Measurements from ENCODE around the gene TRMU.

TRMU gene

GRCh38 chr22:46326066-46326680, 9.3 kb upstream of the TRMU start:
- FAIRE-seq = no peak
- TF ChIP-seq POLR2AphosphoS5 (IDR thresholded peaks at IDR 0.05; ENCODE audit: low read depth, low read length) (no peak), POLR2A (IDR thresholded peaks at IDR 0.05; ENCODE audit: low read depth, low read length) (no peak), TAF1 (IDR thresholded peaks at IDR 0.05; ENCODE audit: borderline replicate concordance, low read depth, low read length) (no peak)
- DNase-seq (ENCODE audit: insufficient read length) = no peak

DNA sequence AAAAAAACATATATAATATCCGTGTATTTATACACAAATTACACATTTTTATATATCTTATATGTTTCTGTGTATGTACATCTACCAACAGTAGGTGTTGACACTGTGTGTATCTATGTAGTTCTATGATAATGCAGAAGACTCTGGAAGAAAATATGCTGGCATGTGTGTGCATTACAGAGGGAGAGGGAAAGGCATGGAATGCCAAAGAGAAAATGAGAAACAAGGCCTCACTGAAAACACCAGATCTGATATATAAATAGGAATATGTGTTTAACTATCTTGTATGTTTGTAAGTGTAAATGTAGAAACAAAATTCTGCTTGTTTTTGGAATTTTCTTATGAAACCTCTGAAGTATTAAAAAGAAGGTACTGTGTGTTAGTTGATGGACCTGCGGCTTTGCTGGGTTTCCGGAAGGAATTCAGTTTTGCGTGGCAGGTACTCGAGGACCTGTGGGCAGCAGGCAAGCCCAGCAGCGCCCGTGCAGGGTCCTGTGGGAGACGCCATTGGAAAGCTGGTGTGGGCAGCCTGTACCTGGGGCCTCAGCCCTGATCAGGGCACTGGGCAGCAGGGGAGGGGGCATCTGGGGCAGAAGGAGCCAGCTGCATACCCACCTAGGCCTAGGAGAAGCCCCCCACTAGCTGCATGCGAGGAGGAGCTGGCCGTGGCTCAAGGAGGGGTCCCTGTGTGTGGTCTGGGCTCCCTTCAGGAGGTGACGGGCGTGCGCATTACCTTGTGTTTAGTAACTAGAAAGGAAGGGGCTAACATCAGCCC, 7.6 kb upstream of the TRMU start:
- FAIRE-seq (no peak), DNase-seq (ENCODE audit: insufficient read length) (no peak)
- TF ChIP-seq TAF1 (IDR thresholded peaks at IDR 0.05; ENCODE audit: borderline replicate concordance, low read depth, low read length) (no peak), POLR2AphosphoS5 (IDR thresholded peaks at IDR 0.05; ENCODE audit: low read depth, low read length) (no peak), POLR2A (IDR thresholded peaks at IDR 0.05; ENCODE audit: low read depth, low read length) (no peak)

DNA sequence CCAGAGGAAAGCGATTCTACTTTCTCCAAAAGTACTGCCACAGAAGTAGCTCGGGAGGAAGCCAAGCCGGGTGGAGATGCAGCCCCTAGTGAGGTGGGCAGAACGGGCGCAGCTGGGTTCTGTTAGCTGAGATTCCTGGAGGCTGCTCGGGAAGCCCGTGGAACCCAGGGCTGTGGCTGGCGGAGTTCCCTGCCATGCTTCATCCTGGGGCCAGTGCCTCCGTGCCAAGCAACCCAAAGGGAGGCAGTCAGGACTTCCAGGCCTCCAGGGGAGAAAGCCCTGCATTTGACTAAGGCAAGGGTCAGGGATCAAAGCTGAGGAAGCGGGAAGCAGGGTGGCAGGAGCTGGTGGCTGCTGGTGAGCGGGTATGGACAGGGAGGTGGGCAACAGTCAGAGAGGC, 6.7 kb upstream of the TRMU start:
- DNase-seq (ENCODE audit: insufficient read length) = no peak
- FAIRE-seq = no peak
- TF ChIP-seq TAF1 (IDR thresholded peaks at IDR 0.05; ENCODE audit: borderline replicate concordance, low read depth, low read length) (no peak), POLR2A (IDR thresholded peaks at IDR 0.05; ENCODE audit: low read depth, low read length) (no peak), POLR2AphosphoS5 (IDR thresholded peaks at IDR 0.05; ENCODE audit: low read depth, low read length) (no peak)

DNA sequence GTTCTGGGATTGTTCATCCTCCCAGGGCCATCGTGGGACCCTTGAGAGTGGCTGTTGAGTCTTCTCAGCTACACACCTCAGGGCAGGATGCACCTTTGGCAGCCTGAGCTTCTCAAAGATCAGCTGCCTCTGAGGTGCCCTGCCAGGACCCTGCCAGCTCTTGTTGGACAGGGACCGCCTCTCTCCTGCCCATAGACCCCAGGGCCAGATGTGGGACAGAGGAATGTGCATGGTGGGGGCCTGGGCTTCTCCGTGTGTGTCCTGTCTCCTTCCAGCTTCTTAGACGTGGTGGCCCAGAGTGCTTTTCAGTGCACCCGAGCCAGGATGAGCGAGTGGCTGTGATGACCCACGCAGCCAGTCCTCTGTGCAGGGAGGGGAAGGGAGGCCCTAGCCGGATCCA, 5.9 kb upstream of the TRMU start:
- TF ChIP-seq POLR2A (IDR thresholded peaks at IDR 0.05; ENCODE audit: low read depth, low read length) = no peak
- no peak for TF ChIP-seq TAF1 (IDR thresholded peaks at IDR 0.05; ENCODE audit: borderline replicate concordance, low read depth, low read length)
- TF ChIP-seq POLR2AphosphoS5 (IDR thresholded peaks at IDR 0.05; ENCODE audit: low read depth, low read length) = no peak
- DNase-seq (ENCODE audit: insufficient read length) = no peak
- no peak for FAIRE-seq

DNA sequence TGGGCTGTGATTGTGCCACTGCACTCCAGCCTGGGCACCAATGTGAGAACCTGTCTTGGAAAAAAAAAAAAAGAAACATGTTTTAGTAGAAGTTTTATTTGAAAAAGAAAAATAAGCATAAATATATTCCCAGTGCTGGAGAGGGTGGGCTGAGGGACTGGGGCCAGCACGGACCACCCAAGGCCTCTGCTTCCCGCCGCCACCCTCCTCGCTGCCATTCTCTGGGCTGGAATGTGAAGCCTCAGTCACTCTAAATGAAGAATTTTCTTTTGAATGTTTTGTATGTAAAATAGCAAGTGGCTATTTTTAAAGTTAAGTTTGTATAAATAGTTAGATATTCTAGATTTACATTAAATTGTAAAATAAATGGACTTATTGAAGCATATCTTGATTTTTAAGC, 5.1 kb upstream of the TRMU start:
- no peak for FAIRE-seq
- no peak for DNase-seq (ENCODE audit: insufficient read length)
- TF ChIP-seq POLR2A (IDR thresholded peaks at IDR 0.05; ENCODE audit: low read depth, low read length) = no peak
- TF ChIP-seq POLR2AphosphoS5 (IDR thresholded peaks at IDR 0.05; ENCODE audit: low read depth, low read length) = no peak
- no peak for TF ChIP-seq TAF1 (IDR thresholded peaks at IDR 0.05; ENCODE audit: borderline replicate concordance, low read depth, low read length)

GRCh38 chr22:46331496-46331895, 4.0 kb upstream of the TRMU start:
- DNase-seq (ENCODE audit: insufficient read length) (no peak), FAIRE-seq (no peak)
- TF ChIP-seq TAF1 (IDR thresholded peaks at IDR 0.05; ENCODE audit: borderline replicate concordance, low read depth, low read length) (no peak), POLR2AphosphoS5 (IDR thresholded peaks at IDR 0.05; ENCODE audit: low read depth, low read length) (no peak), POLR2A (IDR thresholded peaks at IDR 0.05; ENCODE audit: low read depth, low read length) (no peak)

DNA sequence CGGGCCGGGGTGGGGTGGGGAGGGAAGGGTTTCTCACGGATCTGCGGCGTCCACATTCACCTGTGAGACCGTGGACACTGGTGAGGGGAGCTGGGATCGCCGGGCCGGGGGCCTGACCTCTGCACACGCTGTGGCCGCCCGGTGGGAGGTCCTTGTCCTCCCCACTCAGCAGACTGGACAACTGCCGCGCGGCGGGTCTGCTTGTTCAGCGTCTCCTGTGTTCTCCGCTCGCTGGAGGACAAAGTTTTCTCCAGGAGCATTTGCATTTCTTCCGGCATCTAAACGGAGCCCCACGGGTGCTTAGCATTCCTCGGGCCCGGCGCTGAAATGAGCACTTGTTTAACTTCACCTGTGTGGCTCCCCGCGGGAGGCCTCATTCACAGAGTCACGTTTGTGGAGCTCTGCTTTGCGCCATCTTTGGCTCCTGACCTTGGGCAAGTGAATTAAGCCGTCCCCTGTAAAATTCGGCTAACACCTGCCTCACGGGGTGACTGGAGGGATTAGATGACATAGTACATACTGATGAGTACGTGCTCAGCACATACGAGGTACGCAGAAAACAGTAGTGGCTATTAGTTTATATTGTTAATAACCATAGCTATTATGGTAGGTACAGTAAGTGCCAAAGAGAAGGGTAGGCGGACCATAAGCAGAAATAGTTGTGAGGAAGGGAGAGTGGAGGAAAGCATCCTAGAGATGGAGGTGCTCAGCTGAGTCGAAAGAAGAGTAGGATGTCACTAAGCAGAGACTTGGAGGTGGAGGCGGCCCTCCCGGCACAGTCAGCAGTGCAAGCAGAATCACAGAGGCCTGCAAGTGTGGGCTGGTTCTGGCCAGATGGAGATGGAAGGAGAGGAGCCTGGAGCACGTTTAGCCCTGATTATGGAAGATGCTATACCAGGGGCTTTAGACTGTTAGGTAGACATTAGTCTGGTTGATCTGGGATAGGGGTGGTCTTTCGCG, 885 bp downstream of the TRMU start:
- FAIRE-seq (no peak), DNase-seq (ENCODE audit: insufficient read length) (no peak)

GRCh38 chr22:46337870-46338269, 2.4 kb downstream of the TRMU start:
- DNase-seq (ENCODE audit: insufficient read length) (no peak), FAIRE-seq (no peak)
- TF ChIP-seq TAF1 (IDR thresholded peaks at IDR 0.05; ENCODE audit: borderline replicate concordance, low read depth, low read length) (no peak), POLR2A (IDR thresholded peaks at IDR 0.05; ENCODE audit: low read depth, low read length) (no peak), POLR2AphosphoS5 (IDR thresholded peaks at IDR 0.05; ENCODE audit: low read depth, low read length) (no peak)

More for the DNA sequence above, 885 bp downstream of the TRMU start:
- no peak for TF ChIP-seq POLR2AphosphoS5 (IDR thresholded peaks at IDR 0.05; ENCODE audit: low read depth, low read length)
- no peak for TF ChIP-seq TAF1 (IDR thresholded peaks at IDR 0.05; ENCODE audit: borderline replicate concordance, low read depth, low read length)
- no peak for TF ChIP-seq POLR2A (IDR thresholded peaks at IDR 0.05; ENCODE audit: low read depth, low read length)

GRCh38 chr22:46338636-46339035, 3.1 kb downstream of the TRMU start:
- TF ChIP-seq POLR2AphosphoS5 (IDR thresholded peaks at IDR 0.05; ENCODE audit: low read depth, low read length) (no peak), TAF1 (IDR thresholded peaks at IDR 0.05; ENCODE audit: borderline replicate concordance, low read depth, low read length) (no peak), POLR2A (IDR thresholded peaks at IDR 0.05; ENCODE audit: low read depth, low read length) (no peak)
- FAIRE-seq (no peak), DNase-seq (ENCODE audit: insufficient read length) (no peak)

GRCh38 chr22:46339956-46340355, 4.4 kb downstream of the TRMU start:
- TF ChIP-seq POLR2A (IDR thresholded peaks at IDR 0.05; ENCODE audit: low read depth, low read length) (no peak), POLR2AphosphoS5 (IDR thresholded peaks at IDR 0.05; ENCODE audit: low read depth, low read length) (no peak), TAF1 (IDR thresholded peaks at IDR 0.05; ENCODE audit: borderline replicate concordance, low read depth, low read length) (no peak)
- no peak for FAIRE-seq

GRCh38 chr22:46340676-46341075, 5.2 kb downstream of the TRMU start:
- no peak for DNase-seq (ENCODE audit: insufficient read length)
- TF ChIP-seq TAF1 (IDR thresholded peaks at IDR 0.05; ENCODE audit: borderline replicate concordance, low read depth, low read length) (no peak), POLR2AphosphoS5 (IDR thresholded peaks at IDR 0.05; ENCODE audit: low read depth, low read length) (no peak), POLR2A (IDR thresholded peaks at IDR 0.05; ENCODE audit: low read depth, low read length) (no peak)
- no peak for FAIRE-seq

More at GRCh38 chr22:46339956-46340355, 4.4 kb downstream of the TRMU start:
- DNase-seq (ENCODE audit: insufficient read length) = no peak
